K562 (cell line): ENCODE data around the gene BMAL1. TPM values are rescaled to one million over a fixed set of nuclear protein-coding genes. Genes with fewer than 3 reads are reported as not detected.

ENCODE experiments used
- ATAC-seq: fragments of 200-7000 bp; cut with Tn5 transposase; 3 replicates; pipeline ENCODE4 v1.9.1; 2020; ENCODE audit warnings: moderate library complexity
- BruUV-seq: library from RNA; stranded (reverse); fragments of 400-500 nt; replicated peaks from 2 replicates; lab custom pipeline; 2021; lab: Mats Ljungman, UMichigan
- CTCF ChIA-PET: fragments of 300-600 bp; formaldehyde crosslinking; extraction: SDS; loops from one replicate; lab custom pipeline; 2021; ENCODE audit warnings: low intra/inter-chr PET ratio; lab: Yijun Ruan, JAX
- POLR2A ChIA-PET: fragments of 300-600, 350-650 bp; sonication (Branson Sonifier 250); formaldehyde crosslinking; extraction: SDS; loops from one replicate; lab custom pipeline; 2021; ENCODE audit warnings: antibody characterized with exemption, inconsistent platforms; lab: Yijun Ruan, JAX
- DNase-seq, 4 experiments: peaks; one replicate each; pipeline versions ENCODE4 v3.0.0 to v3.0.0-alpha.2; 2011 to 2018; ENCODE audit warnings: low spot score in 3 of 4, mixed read lengths in 3 of 4; ENCODE audit errors: extremely low read depth in 1 of 4
- FAIRE-seq: peaks from 2 replicates; lab custom pipeline; 2011; peaks lifted over from hg19 to GRCh38; lab: Jason Lieb, UNC
- H2AFZ ChIP-seq: 2 replicates; pipeline ENCODE4 v1.6.0; 2011; ENCODE audit warnings: low read depth, low read length, control low read depth, inconsistent platforms
- H3K27ac ChIP-seq: fragments of 200-600 bp; 3 replicates; pipeline ENCODE4 v1.8.0; 2011; ENCODE audit warnings: low read depth, mild to moderate bottlenecking, control low read depth, inconsistent platforms, low read length, moderate library complexity, mixed read lengths; ENCODE audit errors: extremely low read depth
- H3K27me3 ChIP-seq, 2 experiments: fragments of 300-600 bp in 1 of 2; 2 replicates in 1 of 2; 3 replicates in 1 of 2; pipeline versions ENCODE4 v1.6.0 to v1.8.0; 2011; ENCODE audit warnings: inconsistent platforms in 2 of 2, low read length in 2 of 2, mild to moderate bottlenecking in 1 of 2, mixed read lengths in 1 of 2, moderate library complexity in 1 of 2; ENCODE audit not compliant: control insufficient read depth in 2 of 2, insufficient read depth in 2 of 2
- H3K36me3 ChIP-seq: fragments of 300-600 bp; 3 replicates; pipeline ENCODE4 v1.8.0; 2011; ENCODE audit warnings: mild to moderate bottlenecking, low read length, inconsistent platforms; ENCODE audit not compliant: control insufficient read depth, insufficient read depth
- H3K4me1 ChIP-seq, 2 experiments: fragments of 200-600 bp in 1 of 2; replicated peaks in 1 of 2; 2 replicates in 1 of 2; 3 replicates in 1 of 2; pipeline versions ENCODE4 v1.5.1 to v1.8.0; 2011; ENCODE audit warnings: inconsistent platforms in 2 of 2, low read length in 2 of 2, mild to moderate bottlenecking in 1 of 2, mixed read lengths in 1 of 2, moderate library complexity in 1 of 2; ENCODE audit not compliant: control insufficient read depth in 2 of 2, insufficient read depth in 2 of 2
- H3K4me2 ChIP-seq: 2 replicates; pipeline ENCODE4 v1.6.1; 2011; ENCODE audit warnings: low read length, control low read depth, inconsistent platforms, mixed read lengths; ENCODE audit not compliant: insufficient read depth
- H3K4me3 ChIP-seq: fragments of 200-600 bp; sonication (generic), shearing (Covaris generic); 2 replicates; pipeline ENCODE4 v1.5.1; 2016; ENCODE audit warnings: control low read depth, inconsistent platforms
- H3K79me2 ChIP-seq: fragments of 200-600 bp; 3 replicates; pipeline ENCODE4 v1.8.0; 2011; ENCODE audit warnings: low read length, inconsistent platforms; ENCODE audit not compliant: control insufficient read depth, insufficient read depth
- H3K9ac ChIP-seq, 2 experiments: 2 replicates each; pipeline versions ENCODE4 v1.6.0 to v1.6.1; 2011; ENCODE audit warnings: low read depth in 2 of 2, low read length in 2 of 2, control low read depth in 1 of 2, inconsistent platforms in 1 of 2, mild to moderate bottlenecking in 1 of 2, mixed read lengths in 1 of 2; ENCODE audit not compliant: insufficient read depth in 1 of 2
- H3K9me1 ChIP-seq: one replicate; pipeline ENCODE4 v1.6.0; 2011; ENCODE audit warnings: inconsistent platforms, mild to moderate bottlenecking, low read length, moderate library complexity; ENCODE audit not compliant: control insufficient read depth, insufficient read depth
- H3K9me3 ChIP-seq: replicated peaks from 2 replicates; pipeline ENCODE4 v1.5.1; 2011; ENCODE audit warnings: low read depth, low read length, inconsistent platforms; ENCODE audit not compliant: control insufficient read depth, insufficient read depth
- H4K20me1 ChIP-seq: replicated peaks from 2 replicates; pipeline ENCODE4 v1.6.1; 2011; ENCODE audit warnings: low read length, inconsistent platforms, mixed read lengths; ENCODE audit not compliant: control insufficient read depth, insufficient read depth
- ADNP ChIP-seq: fragments of 200-800 bp; sonication (Bioruptor generic); IDR thresholded peaks from 2 replicates; pipeline ENCODE4 v1.6.1; 2016; ENCODE audit warnings: missing genetic modification characterization, missing compliant biosample characterization
- KLF6 ChIP-seq: fragments of 250-450 bp; sonication (Bioruptor Pico); IDR thresholded peaks from 2 replicates; pipeline ENCODE4 v1.4.0; 2020; ENCODE audit warnings: mild to moderate bottlenecking, moderate library complexity, borderline replicate concordance
- MED1 ChIP-seq: sonication (generic); formaldehyde crosslinking; IDR thresholded peaks from 2 replicates; pipeline ENCODE4 v1.8.1; 2023; ENCODE audit warnings: missing genetic modification reagents, borderline replicate concordance
- NCOA6 ChIP-seq: fragments of 450-650 bp; IDR thresholded peaks from 2 replicates; pipeline ENCODE4 v1.6.1; 2017; ENCODE audit warnings: mild to moderate bottlenecking
- RBBP5 ChIP-seq: fragments of 200-600 bp; sonication (generic); IDR thresholded peaks from 2 replicates; pipeline ENCODE4 v1.6.1; 2012; ENCODE audit warnings: borderline replicate concordance, mild to moderate bottlenecking, low read length, control low read depth, inconsistent platforms; ENCODE audit not compliant: insufficient read depth, poor library complexity, severe bottlenecking
- ZNF41 ChIP-seq: fragments of 250-450 bp; sonication (Bioruptor Pico); conservative IDR thresholded peaks from 2 replicates; pipeline ENCODE4 v1.4.0; 2020; ENCODE audit warnings: mild to moderate bottlenecking
- ZNF589 ChIP-seq: fragments of 200-800 bp; sonication (Bioruptor generic); IDR thresholded peaks from 2 replicates; pipeline ENCODE4 v1.6.1; 2016; ENCODE audit warnings: low read depth, missing genetic modification characterization, missing compliant biosample characterization
- WGBS: fragments of 100-300 bp; shearing (Covaris generic); methylation state at CpG from one replicate; pipeline ENCODE4 v1.1.6; 2016; ENCODE audit warnings: low coverage, mixed read lengths; ENCODE audit not compliant: insufficient coverage; ENCODE audit errors: missing lambda C conversion rate; 5-methylcytosine and 5-hydroxymethylcytosine counted together
- in situ Hi-C: fragments of 300-500 bp; cut with MboI; formaldehyde crosslinking; loops from 4 replicates; pipeline ENCODE4 v1.15.0; 2018; ENCODE audit warnings: inconsistent platforms, mixed read lengths
- intact Hi-C: fragments of 100-400 bp; cut with micrococcal nuclease; formaldehyde crosslinking; loops from 2 replicates; pipeline ENCODE4 v1.14.2; 2022
- polyA plus RNA-seq, 8 experiments: library from polyadenylated mRNA; depleted of rRNA in 4 of 8; stranded (reverse) in 5 of 8; unstranded in 3 of 8; fragments of >200 nt; fragmentation: Nextera tagmentation in 2 of 8; fragmentation: Illumina TruSeq in 1 of 8; extraction: Ambion mirVana in 2 of 8; extraction: Trizol in 1 of 8; gene quantifications; 2 replicates each; pipeline versions ENCODE4 v1.2.1 to v1.2.3, GENCODE V29; 2011 to 2014; ENCODE audit warnings: inconsistent platforms in 1 of 8, missing spikeins in 1 of 8
- total RNA-seq, 7 experiments: library from RNA; depleted of rRNA in 6 of 7; stranded (reverse); fragments of >200 nt in 6 of 7; fragmentation: Illumina TruSeq in 2 of 7; extraction: Trizol in 2 of 7; gene quantifications; 2 replicates each; pipeline versions ENCODE4 v1.2.1 to v1.2.3, GENCODE V29; 2011 to 2021; ENCODE audit warnings: low replicate concordance in 1 of 7
- TF ChIP-seq, protein P1 (sequence below): fragments of 250-450 bp; sonication (Bioruptor Pico); IDR thresholded peaks from 2 replicates; pipeline ENCODE4 v1.5.1; 2021; ENCODE audit warnings: mild to moderate bottlenecking
- TF ChIP-seq, protein P2 (sequence below): sonication (generic); formaldehyde crosslinking; IDR thresholded peaks from 2 replicates; pipeline ENCODE4 v1.8.0; 2022; ENCODE audit warnings: mild to moderate bottlenecking, missing genetic modification reagents, borderline replicate concordance

The BMAL1 gene
- total and polyA plus RNA-seq, 9 of the 15 experiments (the other 6 are each of a cell fraction or from before 2014, with no cell fraction given): 0.14 to 2.4 (median 0.64) TPM

- Histone ChIP-seq H3K36me3 (no peaks in the 10 kb centered on the region), H3K4me3 (no peak overlapping the region), H3K4me1 (no peaks in the 10 kb centered on the region), H4K20me1 (no peaks in the 10 kb centered on the region), H2AFZ (no peak overlapping the region), H3K9me3 (no peaks in the 10 kb centered on the region), H3K9me1 (no peaks in the 10 kb centered on the region), H3K79me2 (no peaks in the 10 kb centered on the region), H3K4me2 (no peak overlapping the region), H3K9ac (no peak overlapping the region), H3K27me3 (peaks cover 5 to 10% of the 10 kb centered on the region in 2 experiments; a peak in 2 of 5 replicates), H3K27ac (no peak overlapping the region)
- intact Hi-C loops (no loop called here), in situ Hi-C loops (no loop called here)
- FAIRE-seq (no peak), ATAC-seq (no peak), DNase-seq (no peak)
- POLR2A ChIA-PET: no interaction called here
- CTCF ChIA-PET: no interaction called here
- TF ChIP-seq ZNF41 (CRISPR knock-in tag): no peak
- TF ChIP-seq KLF6: no peak
- TF ChIP-seq, protein P1, sequence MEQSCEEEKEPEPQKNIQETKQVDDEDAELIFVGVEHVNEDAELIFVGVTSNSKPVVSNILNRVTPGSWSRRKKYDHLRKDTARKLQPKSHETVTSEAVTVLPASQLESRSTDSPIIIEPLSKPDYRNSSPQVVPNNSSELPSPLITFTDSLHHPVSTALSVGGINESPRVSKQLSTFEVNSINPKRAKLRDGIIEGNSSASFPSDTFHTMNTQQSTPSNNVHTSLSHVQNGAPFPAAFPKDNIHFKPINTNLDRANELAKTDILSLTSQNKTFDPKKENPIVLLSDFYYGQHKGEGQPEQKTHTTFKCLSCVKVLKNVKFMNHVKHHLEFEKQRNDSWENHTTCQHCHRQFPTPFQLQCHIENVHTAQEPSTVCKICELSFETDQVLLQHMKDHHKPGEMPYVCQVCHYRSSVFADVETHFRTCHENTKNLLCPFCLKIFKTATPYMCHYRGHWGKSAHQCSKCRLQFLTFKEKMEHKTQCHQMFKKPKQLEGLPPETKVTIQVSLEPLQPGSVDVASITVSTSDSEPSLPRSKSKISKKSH (CRISPR knock-in tag): no peak
- TF ChIP-seq MED1 (CRISPR knock-in tag): no peak
- TF ChIP-seq ZNF589 (CRISPR knock-in tag): no peak
- no peak for TF ChIP-seq ADNP (tag)
- TF ChIP-seq RBBP5: no peak
- TF ChIP-seq, protein P2, sequence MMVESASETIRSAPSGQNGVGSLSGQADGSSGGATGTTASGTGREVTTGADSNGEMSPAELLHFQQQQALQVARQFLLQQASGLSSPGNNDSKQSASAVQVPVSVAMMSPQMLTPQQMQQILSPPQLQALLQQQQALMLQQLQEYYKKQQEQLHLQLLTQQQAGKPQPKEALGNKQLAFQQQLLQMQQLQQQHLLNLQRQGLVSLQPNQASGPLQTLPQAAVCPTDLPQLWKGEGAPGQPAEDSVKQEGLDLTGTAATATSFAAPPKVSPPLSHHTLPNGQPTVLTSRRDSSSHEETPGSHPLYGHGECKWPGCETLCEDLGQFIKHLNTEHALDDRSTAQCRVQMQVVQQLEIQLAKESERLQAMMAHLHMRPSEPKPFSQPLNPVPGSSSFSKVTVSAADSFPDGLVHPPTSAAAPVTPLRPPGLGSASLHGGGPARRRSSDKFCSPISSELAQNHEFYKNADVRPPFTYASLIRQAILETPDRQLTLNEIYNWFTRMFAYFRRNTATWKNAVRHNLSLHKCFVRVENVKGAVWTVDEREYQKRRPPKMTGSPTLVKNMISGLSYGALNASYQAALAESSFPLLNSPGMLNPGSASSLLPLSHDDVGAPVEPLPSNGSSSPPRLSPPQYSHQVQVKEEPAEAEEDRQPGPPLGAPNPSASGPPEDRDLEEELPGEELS (CRISPR knock-in tag): no peak
- TF ChIP-seq NCOA6: no peak
- no TSS peak for BruUV-seq
- 8% methylated on average over 4 of the region's 4 CpGs for WGBS
Measured at GRCh38 chr11:13229136-13229535, 48.5 kb upstream of the BMAL1 start.
